IMR-90 (cell line): ENCODE data around the gene RGS19. TPM values are rescaled to one million over a fixed set of nuclear protein-coding genes. Genes with fewer than 3 reads are reported as not detected.

Experiments
- ATAC-seq: fragments of 200-7000 bp; cut with Tn5 transposase; 2 replicates; pipeline ENCODE4 v1.9.1; 2020; ENCODE audit warnings: low read depth, mild to moderate bottlenecking, moderate library complexity
- BruUV-seq: library from RNA; stranded (reverse); fragments of 400-500 nt; replicated peaks from 2 replicates; lab custom pipeline; 2021; lab: Mats Ljungman, UMichigan
- CTCF ChIA-PET: fragments of 300-600 bp; formaldehyde crosslinking; extraction: SDS; loops from one replicate; lab custom pipeline; 2021; ENCODE audit warnings: antibody characterized with exemption; lab: Yijun Ruan, JAX
- POLR2A ChIA-PET: fragments of 300-600 bp; sonication (Branson Sonifier 250); formaldehyde crosslinking; loops from one replicate; lab custom pipeline; 2022; ENCODE audit warnings: antibody characterized with exemption; ENCODE audit not compliant: unreplicated experiment; lab: Charles Lee
- DNase-seq: peaks from one replicate; pipeline ENCODE4 v3.0.0; 2013
- H2AFZ ChIP-seq: replicated peaks from 2 replicates; pipeline ENCODE3; 2013; ENCODE audit warnings: low read length, mild to moderate bottlenecking; ENCODE audit not compliant: poor library complexity
- H2AK5ac ChIP-seq: 2 replicates; pipeline ENCODE4 v1.6.1; 2013; ENCODE audit warnings: low read depth, low read length, inconsistent platforms
- H2AK9ac ChIP-seq: replicated peaks from 2 replicates; pipeline ENCODE3; 2013; ENCODE audit warnings: mild to moderate bottlenecking, low read depth, low read length, moderate library complexity; ENCODE audit not compliant: poor library complexity
- H2BK120ac ChIP-seq: 2 replicates; pipeline ENCODE4 v1.6.1; 2013; ENCODE audit warnings: low read depth, low read length, inconsistent platforms
- H2BK15ac ChIP-seq: 3 replicates; pipeline ENCODE4 v1.6.1; 2013; ENCODE audit warnings: low read depth, low read length, inconsistent platforms
- H2BK20ac ChIP-seq: 2 replicates; pipeline ENCODE4 v1.6.1; 2013; ENCODE audit warnings: low read depth, mild to moderate bottlenecking, inconsistent platforms, low read length, moderate library complexity
- H2BK5ac ChIP-seq: 2 replicates; pipeline ENCODE4 v1.6.1; 2013; ENCODE audit warnings: mild to moderate bottlenecking, low read depth, low read length, inconsistent platforms; ENCODE audit not compliant: poor library complexity, severe bottlenecking
- H3K14ac ChIP-seq: replicated peaks from 2 replicates; pipeline ENCODE4 v1.6.1; 2013; ENCODE audit warnings: low read depth, low read length, inconsistent platforms
- H3K18ac ChIP-seq: 2 replicates; pipeline ENCODE4 v1.6.1; 2013; ENCODE audit warnings: low read depth, low read length, control low read depth
- H3K23ac ChIP-seq: 2 replicates; pipeline ENCODE4 v1.6.1; 2013; ENCODE audit warnings: low read depth, low read length, inconsistent platforms
- H3K27ac ChIP-seq: 2 replicates; pipeline ENCODE4 v1.5.1; 2013; ENCODE audit warnings: mild to moderate bottlenecking, control low read depth, low read length; ENCODE audit not compliant: insufficient read depth
- H3K27me3 ChIP-seq: 2 replicates; pipeline ENCODE4 v1.6.1; 2013; ENCODE audit warnings: low read length; ENCODE audit not compliant: control insufficient read depth, insufficient read depth
- H3K36me3 ChIP-seq: 2 replicates; pipeline ENCODE4 v1.6.1; 2013; ENCODE audit warnings: low read length, mixed read lengths; ENCODE audit not compliant: control insufficient read depth, insufficient read depth
- H3K4ac ChIP-seq: 2 replicates; pipeline ENCODE4 v1.6.1; 2013; ENCODE audit warnings: low read depth, low read length, inconsistent platforms
- H3K4me1 ChIP-seq: 2 replicates; pipeline ENCODE4 v1.6.1; 2013; ENCODE audit warnings: low read length, mixed read lengths; ENCODE audit not compliant: control insufficient read depth, insufficient read depth
- H3K4me2 ChIP-seq: 2 replicates; pipeline ENCODE4 v1.6.1; 2013; ENCODE audit warnings: low read depth, mild to moderate bottlenecking, control low read depth, low read length, moderate library complexity
- H3K4me3 ChIP-seq: 2 replicates; pipeline ENCODE4 v1.5.1; 2013; ENCODE audit warnings: low read depth, mild to moderate bottlenecking, control low read depth, low read length, moderate library complexity; ENCODE audit not compliant: insufficient read depth
- H3K56ac ChIP-seq: 2 replicates; pipeline ENCODE4 v1.6.1; 2013; ENCODE audit warnings: low read length, inconsistent platforms; ENCODE audit not compliant: insufficient read depth; ENCODE audit errors: extremely low read depth
- H3K79me1 ChIP-seq, 2 experiments: 2 replicates each; pipeline ENCODE4 v1.6.1; 2013; ENCODE audit warnings: low read length in 2 of 2, inconsistent platforms in 1 of 2, low read depth in 1 of 2
- H3K9ac ChIP-seq: 2 replicates; pipeline ENCODE4 v1.6.1; 2013; ENCODE audit warnings: low read depth, low read length, control low read depth
- H3K9me1 ChIP-seq: 2 replicates; pipeline ENCODE4 v1.6.1; 2013; ENCODE audit warnings: low read length, inconsistent platforms; ENCODE audit not compliant: insufficient read depth
- H3K9me3 ChIP-seq: 2 replicates; pipeline ENCODE4 v1.6.1; 2013; ENCODE audit warnings: low read length; ENCODE audit not compliant: control insufficient read depth, insufficient read depth
- H4K20me1 ChIP-seq: 2 replicates; pipeline ENCODE4 v1.6.1; 2013; ENCODE audit warnings: low read length, inconsistent platforms; ENCODE audit not compliant: insufficient read depth
- H4K5ac ChIP-seq: 2 replicates; pipeline ENCODE4 v1.6.1; 2013; ENCODE audit warnings: mild to moderate bottlenecking, low read depth, low read length, control low read depth
- H4K8ac ChIP-seq, 2 experiments: 2 replicates each; pipeline ENCODE4 v1.6.1; 2013; ENCODE audit warnings: low read depth in 2 of 2, low read length in 2 of 2, control low read depth in 1 of 2, inconsistent platforms in 1 of 2
- H4K91ac ChIP-seq: 2 replicates; pipeline ENCODE4 v1.6.1; 2013; ENCODE audit warnings: low read depth, low read length, inconsistent platforms; ENCODE audit not compliant: insufficient read depth
- BHLHE40 ChIP-seq: fragments of 150-350 bp; IDR thresholded peaks from 2 replicates; pipeline ENCODE4 v1.6.1; 2016; ENCODE audit warnings: mild to moderate bottlenecking, low read depth, low read length
- CEBPB ChIP-seq: IDR thresholded peaks from 2 replicates; pipeline ENCODE4 v1.6.1; 2012; ENCODE audit warnings: low read depth, low read length, improper control_type of control experiment
- FOS ChIP-seq: fragments of 150-350 bp; IDR thresholded peaks from 2 replicates; pipeline ENCODE4 v1.6.1; 2016; ENCODE audit warnings: low read depth, low read length
- MAFK ChIP-seq: IDR thresholded peaks from 2 replicates; pipeline ENCODE4 v1.6.1; 2012; ENCODE audit warnings: low read depth, low read length, improper control_type of control experiment
- MAZ ChIP-seq: IDR thresholded peaks from 2 replicates; pipeline ENCODE4 v1.6.1; 2012; ENCODE audit warnings: low read depth, mild to moderate bottlenecking, low read length, improper control_type of control experiment, moderate library complexity, borderline replicate concordance
- NFE2L2 ChIP-seq: fragments of 150-350 bp; IDR thresholded peaks from 2 replicates; pipeline ENCODE4 v1.6.1; 2016; ENCODE audit warnings: low read depth, mild to moderate bottlenecking, low read length
- RAD21 ChIP-seq: IDR thresholded peaks from 2 replicates; pipeline ENCODE4 v1.6.1; 2012; ENCODE audit warnings: low read length, improper control_type of control experiment
- RFX5 ChIP-seq: IDR thresholded peaks from 2 replicates; pipeline ENCODE4 v1.8.0; 2012; ENCODE audit warnings: low read depth, mild to moderate bottlenecking, low read length, moderate library complexity
- SMC3 ChIP-seq: fragments of 150-350 bp; IDR thresholded peaks from 2 replicates; pipeline ENCODE4 v1.6.1; 2016; ENCODE audit warnings: low read depth, mild to moderate bottlenecking, antibody characterized with exemption, low read length, moderate library complexity
- WGBS, 2 experiments: methylation state at CpG; one replicate each; pipeline versions ENCODE4 v1.1.5 to v1.1.7; 2013; ENCODE audit warnings: missing lambda C conversion rate in 2 of 2; ENCODE audit not compliant: insufficient read length in 1 of 2; ENCODE audit errors: extremely low coverage in 2 of 2; 5-methylcytosine and 5-hydroxymethylcytosine counted together
- dilution Hi-C: fragments of 300-500 bp; cut with HindIII; formaldehyde crosslinking; loops from one replicate; pipeline ENCODE4 v1.14.3; 2018; ENCODE audit warnings: low sequenced_read_pairs; ENCODE audit not compliant: unreplicated experiment
- in situ Hi-C: fragments of 300-500 bp; cut with MboI; formaldehyde crosslinking; loops from 3 replicates; pipeline ENCODE4 v1.14.3; 2019; ENCODE audit warnings: low sequenced_read_pairs, inconsistent platforms, mixed read lengths
- intact Hi-C: fragments of 100-400 bp; cut with micrococcal nuclease; formaldehyde crosslinking; loops from 2 replicates; pipeline ENCODE4 v1.10.0; 2022
- polyA plus RNA-seq, 3 experiments: library from polyadenylated mRNA; depleted of rRNA; stranded (reverse); fragments of >200 nt; gene quantifications; 2 replicates each; pipeline ENCODE4 v1.2.3, GENCODE V29; 2012; ENCODE audit warnings: low replicate concordance in 1 of 3
- total RNA-seq: library from RNA; depleted of rRNA; stranded (reverse); fragments of >200 nt; gene quantifications from 2 replicates; pipeline ENCODE4 v1.2.3, GENCODE V29; 2012
- TF ChIP-seq, protein P1 (sequence below): conservative IDR thresholded peaks from 2 replicates; pipeline ENCODE4 v1.5.1; 2012; ENCODE audit warnings: mild to moderate bottlenecking, low read depth, low read length, improper control_type of control experiment
- TF ChIP-seq, protein P2 (sequence below): fragments of 150-350 bp; IDR thresholded peaks from 2 replicates; pipeline ENCODE4 v1.6.1; 2017; ENCODE audit warnings: mild to moderate bottlenecking, antibody characterized with exemption, low read length, low read depth
- TF ChIP-seq, protein P3 (sequence below): fragments of 150-350 bp; IDR thresholded peaks from 2 replicates; pipeline ENCODE4 v1.6.1; 2016; ENCODE audit warnings: low read depth, mild to moderate bottlenecking, low read length, moderate library complexity, borderline replicate concordance

RGS19 gene
- total and polyA plus RNA-seq, 2 of the 4 experiments (the other 2 are of a cell fraction) = 7.7 to 17.5 TPM

DNA sequence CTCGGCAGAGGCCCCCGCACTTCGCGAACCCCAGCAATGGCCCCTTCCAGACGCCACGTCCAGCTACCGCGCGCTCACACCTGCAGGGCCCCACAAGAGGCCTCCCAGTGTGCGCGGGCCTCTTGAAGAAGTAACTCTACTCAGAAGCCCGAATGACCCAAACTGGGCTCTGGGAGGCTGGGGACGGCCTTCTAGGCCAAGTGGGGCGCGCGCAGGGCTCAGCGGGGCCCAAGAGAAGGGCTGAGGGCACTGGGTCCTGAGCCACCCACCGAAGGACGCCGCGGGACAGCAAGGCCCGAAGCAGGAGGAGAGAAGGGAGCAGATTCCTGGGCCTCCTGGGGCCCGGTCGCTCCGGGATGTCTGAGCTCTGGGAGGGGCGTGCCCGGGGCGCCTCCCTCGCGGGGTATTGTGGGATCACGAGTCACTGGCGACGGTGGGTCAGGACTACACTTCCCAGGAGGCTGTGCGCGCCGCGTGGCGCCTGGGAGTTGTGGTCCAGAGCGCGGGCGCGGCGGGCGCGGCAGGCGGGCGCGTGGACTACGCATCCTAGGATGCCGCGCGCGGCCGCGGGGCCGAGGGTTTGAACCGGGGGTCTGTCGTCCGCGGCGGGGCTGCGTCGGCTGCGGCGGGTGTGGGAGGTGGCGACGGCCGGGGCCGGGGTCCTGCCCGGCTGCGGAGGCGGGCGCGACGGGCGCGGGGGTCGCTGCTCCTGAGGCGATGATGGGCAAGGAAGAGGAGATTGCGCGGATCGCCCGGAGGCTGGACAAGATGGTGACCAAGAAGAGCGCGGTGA, 16.5 kb downstream of the RGS19 start, which contains the start of gene TCEA2:
Gene TCEA2 (plus strand): TSS at position 603 of the 793 bp plus-strand sequence. CDS start 115 bp downstream, at position 718.
- Histone ChIP-seq H3K23ac (peak within 1 kb of the TSS; percentile 89; the same call in 1 of the 2 replicates), H3K36me3 (no peaks in the 10 kb centered on the region), H4K91ac (peak within 1 kb of the TSS; percentile 80), H3K4me1 (peaks cover 31% of the 10 kb centered on the region), H3K4ac (peak within 1 kb of the TSS; percentile 90), H2BK15ac (peak within 1 kb of the TSS; percentile 58; the same call in 1 of the 3 replicates), H2BK120ac (no peak within 1 kb of the TSS; the same call in 1 of the 2 replicates), H3K56ac (peak within 1 kb of the TSS; percentile 40; the same call in 1 of the 2 replicates), H4K20me1 (peaks cover 15% of the 10 kb centered on the region), H2AK9ac (peak within 1 kb of the TSS; percentile 99), H2AFZ (peak within 1 kb of the TSS; percentile 97), H2AK5ac (peak within 1 kb of the TSS; percentile 85), H3K27me3 (no peaks in the 10 kb centered on the region), H3K4me2 (peak within 1 kb of the TSS; percentile 88), H3K4me3 (peak within 1 kb of the TSS; percentile 87), H4K5ac (peak within 1 kb of the TSS; percentile 99), H3K9me1 (peaks cover 19% of the 10 kb centered on the region), H3K18ac (peak within 1 kb of the TSS; percentile 63; the same call in 1 of the 2 replicates), H3K14ac (peak within 1 kb of the TSS; percentile 91), H3K27ac (peak within 1 kb of the TSS; percentile 95), H2BK5ac (peak within 1 kb of the TSS; percentile 78), H4K8ac (peak within 1 kb of the TSS; percentile 98), H2BK20ac (0 out of 2 replicates have a peak within 1 kb of the TSS, but pooled peaks have one; percentile 35), H3K79me1 (peaks cover 10 to 38% of the 10 kb centered on the region in 2 experiments; a peak in 3 of 4 replicates), H3K9me3 (no peaks in the 10 kb centered on the region), H3K9ac (peak within 1 kb of the TSS; percentile 92)
- in situ Hi-C loops (no loop called here), intact Hi-C loops (no loop called here), dilution Hi-C loops (no loop called here)
- BruUV-seq = no TSS peak
- DNase-seq = peak; percentile 95
- ATAC-seq = peak; percentile 94
- CTCF ChIA-PET = interaction anchor here (1.5 kb wide), 1 partner anchor 82 kb away, joined by 3 read pairs; the partner anchor contains the start of gene PRPF6
- 1% methylated on average over 45 of the region's 85 CpGs; no CpG with 5 or more reads in 1 of the 2 experiments for WGBS, 2 experiments
- POLR2A ChIA-PET = interaction anchor here (0.6 kb wide), 2 partner anchors 10 to 11 kb away, joined by 3 read pairs; no protein-coding TSS in a partner anchor
- TF ChIP-seq NFE2L2 (no peak), BHLHE40 (0 out of 2 replicates have a peak, but pooled peaks have one; percentile 17), CEBPB (no peak), FOS (no peak), MAZ (peak; percentile 74; the same call in 1 of the 2 replicates), SMC3 (no peak), RFX5 (no peak), MAFK (no peak), RAD21 (no peak)
- TF ChIP-seq, protein P1, sequence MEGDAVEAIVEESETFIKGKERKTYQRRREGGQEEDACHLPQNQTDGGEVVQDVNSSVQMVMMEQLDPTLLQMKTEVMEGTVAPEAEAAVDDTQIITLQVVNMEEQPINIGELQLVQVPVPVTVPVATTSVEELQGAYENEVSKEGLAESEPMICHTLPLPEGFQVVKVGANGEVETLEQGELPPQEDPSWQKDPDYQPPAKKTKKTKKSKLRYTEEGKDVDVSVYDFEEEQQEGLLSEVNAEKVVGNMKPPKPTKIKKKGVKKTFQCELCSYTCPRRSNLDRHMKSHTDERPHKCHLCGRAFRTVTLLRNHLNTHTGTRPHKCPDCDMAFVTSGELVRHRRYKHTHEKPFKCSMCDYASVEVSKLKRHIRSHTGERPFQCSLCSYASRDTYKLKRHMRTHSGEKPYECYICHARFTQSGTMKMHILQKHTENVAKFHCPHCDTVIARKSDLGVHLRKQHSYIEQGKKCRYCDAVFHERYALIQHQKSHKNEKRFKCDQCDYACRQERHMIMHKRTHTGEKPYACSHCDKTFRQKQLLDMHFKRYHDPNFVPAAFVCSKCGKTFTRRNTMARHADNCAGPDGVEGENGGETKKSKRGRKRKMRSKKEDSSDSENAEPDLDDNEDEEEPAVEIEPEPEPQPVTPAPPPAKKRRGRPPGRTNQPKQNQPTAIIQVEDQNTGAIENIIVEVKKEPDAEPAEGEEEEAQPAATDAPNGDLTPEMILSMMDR = no peak
- TF ChIP-seq, protein P2, sequence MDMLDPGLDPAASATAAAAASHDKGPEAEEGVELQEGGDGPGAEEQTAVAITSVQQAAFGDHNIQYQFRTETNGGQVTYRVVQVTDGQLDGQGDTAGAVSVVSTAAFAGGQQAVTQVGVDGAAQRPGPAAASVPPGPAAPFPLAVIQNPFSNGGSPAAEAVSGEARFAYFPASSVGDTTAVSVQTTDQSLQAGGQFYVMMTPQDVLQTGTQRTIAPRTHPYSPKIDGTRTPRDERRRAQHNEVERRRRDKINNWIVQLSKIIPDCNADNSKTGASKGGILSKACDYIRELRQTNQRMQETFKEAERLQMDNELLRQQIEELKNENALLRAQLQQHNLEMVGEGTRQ = peak; percentile 70
- TF ChIP-seq, protein P3, sequence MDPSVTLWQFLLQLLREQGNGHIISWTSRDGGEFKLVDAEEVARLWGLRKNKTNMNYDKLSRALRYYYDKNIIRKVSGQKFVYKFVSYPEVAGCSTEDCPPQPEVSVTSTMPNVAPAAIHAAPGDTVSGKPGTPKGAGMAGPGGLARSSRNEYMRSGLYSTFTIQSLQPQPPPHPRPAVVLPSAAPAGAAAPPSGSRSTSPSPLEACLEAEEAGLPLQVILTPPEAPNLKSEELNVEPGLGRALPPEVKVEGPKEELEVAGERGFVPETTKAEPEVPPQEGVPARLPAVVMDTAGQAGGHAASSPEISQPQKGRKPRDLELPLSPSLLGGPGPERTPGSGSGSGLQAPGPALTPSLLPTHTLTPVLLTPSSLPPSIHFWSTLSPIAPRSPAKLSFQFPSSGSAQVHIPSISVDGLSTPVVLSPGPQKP = no peak
